H9 (cell line): Measurements from ENCODE around the gene TMEM154. TPM values are rescaled to one million over a fixed set of nuclear protein-coding genes. Genes with fewer than 3 reads are reported as not detected.

ENCODE experiments used
- DNase-seq: peaks from one replicate; pipeline ENCODE4 v3.0.0-alpha.2; 2017
- H2AFZ ChIP-seq: one replicate; pipeline ENCODE4 v1.6.1; 2013; ENCODE audit warnings: mild to moderate bottlenecking, low read length, control low read depth, moderate library complexity
- H2AK5ac ChIP-seq: 2 replicates; pipeline ENCODE4 v1.6.1; 2013; ENCODE audit warnings: low read length, control low read depth, mixed read lengths; ENCODE audit not compliant: insufficient read length
- H2BK120ac ChIP-seq: one replicate; pipeline ENCODE4 v1.6.1; 2013; ENCODE audit warnings: low read depth, mild to moderate bottlenecking, low read length, control low read depth, inconsistent platforms; ENCODE audit not compliant: poor library complexity, severe bottlenecking
- H2BK12ac ChIP-seq: 2 replicates; pipeline ENCODE4 v1.6.1; 2013; ENCODE audit warnings: low read length, control low read depth, mixed read lengths, low read depth; ENCODE audit not compliant: insufficient read length
- H2BK15ac ChIP-seq: 2 replicates; pipeline ENCODE4 v1.6.1; 2013; ENCODE audit warnings: low read depth, low read length, control low read depth
- H2BK20ac ChIP-seq: one replicate; pipeline ENCODE4 v1.6.1; 2013; ENCODE audit warnings: low read depth, mild to moderate bottlenecking, low read length, control low read depth, inconsistent platforms; ENCODE audit not compliant: poor library complexity, severe bottlenecking
- H2BK5ac ChIP-seq: 2 replicates; pipeline ENCODE4 v1.6.1; 2013; ENCODE audit warnings: low read length, control low read depth, mixed read lengths; ENCODE audit not compliant: insufficient read length
- H3K14ac ChIP-seq: 2 replicates; pipeline ENCODE4 v1.6.1; 2013; ENCODE audit warnings: low read length, control low read depth; ENCODE audit not compliant: insufficient read depth
- H3K18ac ChIP-seq: 2 replicates; pipeline ENCODE4 v1.6.1; 2013; ENCODE audit warnings: low read depth, mild to moderate bottlenecking, mixed read lengths, low read length, control low read depth; ENCODE audit not compliant: insufficient read length
- H3K23ac ChIP-seq: 2 replicates; pipeline ENCODE4 v1.6.1; 2013; ENCODE audit warnings: low read length, control low read depth, mixed read lengths, low read depth; ENCODE audit not compliant: insufficient read length
- H3K23me2 ChIP-seq: 2 replicates; pipeline ENCODE4 v1.6.1; 2013; ENCODE audit warnings: low read depth, mild to moderate bottlenecking, mixed read lengths, low read length, control low read depth; ENCODE audit not compliant: insufficient read length, poor library complexity, severe bottlenecking
- H3K27ac ChIP-seq: 2 replicates; pipeline ENCODE4 v1.5.1; 2013; ENCODE audit warnings: low read length, control low read depth, mixed read lengths, low read depth; ENCODE audit not compliant: insufficient read length
- H3K27me3 ChIP-seq: 2 replicates; pipeline ENCODE4 v1.6.1; 2013; ENCODE audit warnings: low read length, control low read depth, inconsistent platforms; ENCODE audit not compliant: insufficient read depth
- H3K4ac ChIP-seq: 2 replicates; pipeline ENCODE4 v1.6.1; 2013; ENCODE audit warnings: low read depth, mild to moderate bottlenecking, control low read depth, inconsistent platforms, low read length, moderate library complexity
- H3K4me1 ChIP-seq: 2 replicates; pipeline ENCODE4 v1.6.1; 2013; ENCODE audit warnings: low read length, control low read depth, inconsistent platforms; ENCODE audit not compliant: insufficient read depth
- H3K4me2 ChIP-seq: 2 replicates; pipeline ENCODE4 v1.6.1; 2013; ENCODE audit warnings: low read length, control low read depth, mixed read lengths; ENCODE audit not compliant: insufficient read length, insufficient read depth
- H3K56ac ChIP-seq: 2 replicates; pipeline ENCODE4 v1.6.1; 2013; ENCODE audit warnings: low read depth, mild to moderate bottlenecking, mixed read lengths, low read length, control low read depth; ENCODE audit not compliant: insufficient read length
- H3K79me1 ChIP-seq: 2 replicates; pipeline ENCODE4 v1.6.1; 2013; ENCODE audit warnings: low read depth, mild to moderate bottlenecking, moderate library complexity, low read length, control low read depth, inconsistent platforms; ENCODE audit not compliant: insufficient read depth, poor library complexity, severe bottlenecking
- H3K79me2 ChIP-seq: 2 replicates; pipeline ENCODE4 v1.6.1; 2013; ENCODE audit warnings: low read length, control low read depth, inconsistent platforms; ENCODE audit not compliant: insufficient read depth
- H3K9ac ChIP-seq: 2 replicates; pipeline ENCODE4 v1.6.1; 2013; ENCODE audit warnings: low read length, control low read depth, mixed read lengths; ENCODE audit not compliant: insufficient read length; ENCODE audit errors: extremely low read depth
- H3K9me3 ChIP-seq: one replicate; pipeline ENCODE4 v1.6.1; 2013; ENCODE audit warnings: low read depth, low read length, inconsistent platforms; ENCODE audit not compliant: control insufficient read depth
- H3T11ph ChIP-seq: one replicate; pipeline ENCODE4 v1.6.1; 2013; ENCODE audit warnings: mild to moderate bottlenecking, low read length, control low read depth, inconsistent platforms
- H4K20me1 ChIP-seq: one replicate; pipeline ENCODE4 v1.6.1; 2013; ENCODE audit not compliant: control insufficient read depth, insufficient read length, insufficient read depth
- H4K5ac ChIP-seq: 2 replicates; pipeline ENCODE4 v1.6.1; 2013; ENCODE audit warnings: low read depth, mild to moderate bottlenecking, mixed read lengths, low read length, control low read depth; ENCODE audit not compliant: insufficient read length
- H4K8ac ChIP-seq: replicated peaks from 2 replicates; pipeline ENCODE4 v1.6.1; 2013; ENCODE audit warnings: low read length, control low read depth, mixed read lengths, low read depth; ENCODE audit not compliant: insufficient read length
- H4K91ac ChIP-seq: 2 replicates; pipeline ENCODE4 v1.6.1; 2013; ENCODE audit warnings: low read depth, mild to moderate bottlenecking, moderate library complexity, mixed read lengths, low read length, control low read depth; ENCODE audit not compliant: insufficient read length
- H3K27ac Mint-ChIP-seq, 3 experiments: 2 replicates in 2 of 3; 3 replicates in 1 of 3; pipeline ENCODE4 v1.8.0; 2020 to 2021; ENCODE audit warnings: mixed read lengths in 3 of 3, mild to moderate bottlenecking in 1 of 3, moderate library complexity in 1 of 3
- H3K27me3 Mint-ChIP-seq: 2 replicates; pipeline ENCODE4 v1.8.0; 2021; ENCODE audit warnings: low read depth, mild to moderate bottlenecking, moderate library complexity, mixed read lengths
- H3K36me3 Mint-ChIP-seq, 3 experiments: 2 replicates in 2 of 3; 3 replicates in 1 of 3; pipeline ENCODE4 v1.8.0; 2020 to 2021; ENCODE audit warnings: low read depth in 3 of 3, mixed read lengths in 3 of 3; ENCODE audit not compliant: insufficient read depth in 1 of 3
- H3K4me1 Mint-ChIP-seq, 2 experiments: 2 replicates each; pipeline ENCODE4 v1.8.0; 2020; ENCODE audit warnings: mixed read lengths in 2 of 2
- H3K4me3 Mint-ChIP-seq, 2 experiments: 2 replicates in 1 of 2; 3 replicates in 1 of 2; pipeline ENCODE4 v1.8.0; 2020 to 2021; ENCODE audit warnings: mild to moderate bottlenecking in 2 of 2, mixed read lengths in 2 of 2, moderate library complexity in 1 of 2
- H3K9me3 Mint-ChIP-seq, 2 experiments: 2 replicates in 1 of 2; 3 replicates in 1 of 2; pipeline ENCODE4 v1.8.0; 2020; ENCODE audit warnings: mild to moderate bottlenecking in 2 of 2, mixed read lengths in 2 of 2, moderate library complexity in 1 of 2
- CTCF ChIP-seq: fragments of 200-600 bp; sonication (generic); conservative IDR thresholded peaks from 3 replicates; pipeline ENCODE4 v1.8.0; 2021; ENCODE audit warnings: antibody characterized with exemption, mild to moderate bottlenecking
- WGBS: extraction: QIAGEN DNeasy Blood & Tissue Kit; methylation state at CpG from one replicate; pipeline ENCODE4 v1.1.7; 2013; ENCODE audit warnings: missing lambda C conversion rate, low lambda C conversion rate, mixed read lengths; ENCODE audit not compliant: insufficient read length; ENCODE audit errors: extremely low coverage; 5-methylcytosine and 5-hydroxymethylcytosine counted together
- total RNA-seq: library from RNA; stranded (reverse); gene quantifications from 2 replicates; pipeline ENCODE4 v1.2.1, GENCODE V29; 2021

Gene TMEM154
- total RNA-seq, 1 experiment from 2014 or later, result 1.7 TPM

- H2BK12ac ChIP-seq, result no peak overlapping the region
- H3K9ac ChIP-seq, result no peak overlapping the region
- no peaks in the 10 kb centered on the region for H3K27me3 ChIP-seq
- H2AFZ ChIP-seq, result no peak overlapping the region
- H3T11ph ChIP-seq, result no peak overlapping the region
- H2BK120ac ChIP-seq, result no peak overlapping the region
- no peak overlapping the region for H3K23ac ChIP-seq
- no peak overlapping the region for H3K27ac ChIP-seq
- H3K23me2 ChIP-seq, result no peaks in the 10 kb centered on the region
- H4K8ac ChIP-seq, result no peak overlapping the region
- H3K18ac ChIP-seq, result no peak overlapping the region
- H3K4ac ChIP-seq, result no peak overlapping the region
- H4K5ac ChIP-seq, result no peak overlapping the region
- Mint-ChIP-seq H3K9me3 (no peaks in the 10 kb centered on the region), H3K4me3 (no peak overlapping the region), H3K27ac (no peak overlapping the region), H3K27me3 (peaks cover under 1% of the 10 kb centered on the region; the same call in 1 of the 2 replicates), H3K36me3 (no peaks in the 10 kb centered on the region), H3K4me1 (peaks cover 19 to 31% of the 10 kb centered on the region in 2 experiments)
- no peaks in the 10 kb centered on the region for H3K9me3 ChIP-seq
- no peak overlapping the region for H2BK15ac ChIP-seq
- WGBS, result no CpG with 5 or more reads among the region's 4 CpGs
- DNase-seq, result no peak
- no peak overlapping the region for H4K91ac ChIP-seq
- H3K56ac ChIP-seq, result no peak overlapping the region
- H2AK5ac ChIP-seq, result no peak overlapping the region
- H3K14ac ChIP-seq, result no peak overlapping the region
- no peak overlapping the region for H2BK20ac ChIP-seq
- TF ChIP-seq CTCF, result no peak
- no peaks in the 10 kb centered on the region for H4K20me1 ChIP-seq
- no peak overlapping the region for H2BK5ac ChIP-seq
- no peaks in the 10 kb centered on the region for H3K79me2 ChIP-seq
- H3K4me2 ChIP-seq, result no peak overlapping the region
- H3K4me1 ChIP-seq, result peaks cover under 1% of the 10 kb centered on the region; the same call in 1 of the 2 replicates
- H3K79me1 ChIP-seq, result no peaks in the 10 kb centered on the region
Measured at GRCh38 chr4:152673489-152673888, 6.3 kb downstream of the TMEM154 start.
